ENCODE measurements around the gene BEND3. TPM values are rescaled to one million over a fixed set of nuclear protein-coding genes. Genes with fewer than 3 reads are reported as not detected.

Gene BEND3
- total RNA-seq, 1 donor from 2014 or later = 4.4 TPM

DNA sequence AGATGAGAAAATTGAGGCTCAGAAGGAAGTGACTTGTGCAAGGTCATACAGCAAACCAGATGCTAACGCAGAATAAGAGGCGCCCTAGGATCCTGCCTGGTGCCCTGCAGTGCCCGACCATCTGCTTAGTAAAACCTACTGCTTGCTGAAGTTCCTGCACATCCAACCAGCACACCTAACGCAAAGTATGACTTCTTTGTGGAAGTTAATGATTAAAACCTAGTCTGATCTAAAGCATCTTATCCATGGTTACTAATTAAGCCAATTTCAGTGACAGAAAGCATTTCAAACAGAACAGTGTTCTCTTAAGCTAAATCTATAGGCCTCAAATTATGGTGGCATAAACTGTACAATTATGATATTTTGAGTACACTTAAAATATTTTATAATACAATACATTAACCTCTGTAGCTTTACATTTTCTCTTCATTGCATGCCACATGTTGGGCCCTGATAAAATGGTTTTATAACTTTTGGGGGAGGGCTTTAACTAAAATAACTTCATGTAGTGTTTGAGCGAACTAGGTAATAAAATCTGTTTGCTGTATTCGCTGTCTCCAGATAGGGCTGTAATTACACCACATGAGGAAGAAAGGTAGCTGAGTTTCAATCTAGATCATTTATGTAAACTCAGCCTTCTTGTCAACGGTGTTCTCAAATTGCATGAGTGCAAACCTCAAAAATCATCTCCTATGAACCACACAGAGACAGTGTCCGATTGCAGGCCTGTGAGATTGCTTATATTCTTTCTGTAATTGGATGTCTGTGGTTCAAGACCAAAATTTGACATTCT, 37.5 kb upstream of the BEND3 start:
- Mint-ChIP-seq H3K4me3 (ENCODE audit: unreplicated experiment) (no peak overlapping the region), H3K36me3 (ENCODE audit: low read depth, unreplicated experiment) (no peaks in the 10 kb centered on the region), H3K9me3 (ENCODE audit: unreplicated experiment) (no peaks in the 10 kb centered on the region), H3K27me3 (ENCODE audit: low read depth, unreplicated experiment) (no peaks in the 10 kb centered on the region), H3K27ac (ENCODE audit: unreplicated experiment) (no peak overlapping the region), H3K4me1 (ENCODE audit: low read depth, unreplicated experiment) (peaks cover 3% of the 10 kb centered on the region)
- no peaks in the 10 kb centered on the region for H3K4me1 ChIP-seq (ENCODE audit: insufficient read depth, low read length)
- no peak overlapping the region for H3K27ac ChIP-seq (ENCODE audit: low read depth, low read length)
- no peak for FAIRE-seq
- no peaks in the 10 kb centered on the region for H3K36me3 ChIP-seq (ENCODE audit: insufficient read depth, low read length)
- TF ChIP-seq EZH2 (IDR thresholded peaks at IDR 0.05; ENCODE audit: insufficient read depth, low read length) (no peak), CTCF (IDR thresholded peaks at IDR 0.05; ENCODE audit: insufficient read depth, low read depth, low read length) (no peak)
- no peak overlapping the region for H3K9ac ChIP-seq (ENCODE audit: low read length)
- H3K9me3 ChIP-seq (ENCODE audit: insufficient read depth, low read depth, low read length) = no peaks in the 10 kb centered on the region
- no peak overlapping the region for H3K4me2 ChIP-seq (ENCODE audit: low read length)
- no peaks in the 10 kb centered on the region for H3K27me3 ChIP-seq (ENCODE audit: insufficient read depth, low read length)
- H4K20me1 ChIP-seq (ENCODE audit: insufficient read depth, low read length) = no peaks in the 10 kb centered on the region
- H3K4me3 ChIP-seq (ENCODE audit: insufficient read depth, low read depth, low read length) = no peak overlapping the region
- H2AFZ ChIP-seq (ENCODE audit: low read depth, low read length) = no peak overlapping the region
- peak; percentile 18 for DNase-seq (ENCODE audit: low read depth)
- H3K79me2 ChIP-seq (ENCODE audit: insufficient read depth, low read length) = no peaks in the 10 kb centered on the region

GRCh38 chr6:107144666-107145065, 29.4 kb upstream of the BEND3 start:
- no peaks in the 10 kb centered on the region for H3K36me3 ChIP-seq (ENCODE audit: insufficient read depth, low read length)
- no peak overlapping the region for H3K4me2 ChIP-seq (ENCODE audit: low read length)
- no peaks in the 10 kb centered on the region for H3K4me1 ChIP-seq (ENCODE audit: insufficient read depth, low read length)
- H3K36me3 Mint-ChIP-seq (ENCODE audit: low read depth, unreplicated experiment) = no peaks in the 10 kb centered on the region
- TF ChIP-seq CTCF (IDR thresholded peaks at IDR 0.05; ENCODE audit: insufficient read depth, low read depth, low read length) (no peak), EZH2 (IDR thresholded peaks at IDR 0.05; ENCODE audit: insufficient read depth, low read length) (no peak)
- no peak for FAIRE-seq
- H3K27ac ChIP-seq (ENCODE audit: low read depth, low read length) = no peak overlapping the region
- H3K4me3 ChIP-seq (ENCODE audit: insufficient read depth, low read depth, low read length) = no peak overlapping the region
- H3K9me3 ChIP-seq (ENCODE audit: insufficient read depth, low read depth, low read length) = no peaks in the 10 kb centered on the region
- no peak overlapping the region for H2AFZ ChIP-seq (ENCODE audit: low read depth, low read length)
- no peaks in the 10 kb centered on the region for H3K9me3 Mint-ChIP-seq (ENCODE audit: unreplicated experiment)
- H3K9ac ChIP-seq (ENCODE audit: low read length) = no peak overlapping the region
- no peaks in the 10 kb centered on the region for H3K4me1 Mint-ChIP-seq (ENCODE audit: low read depth, unreplicated experiment)
- no peak overlapping the region for H3K27ac Mint-ChIP-seq (ENCODE audit: unreplicated experiment)
- DNase-seq (ENCODE audit: low read depth) = no peak
- no peaks in the 10 kb centered on the region for H3K27me3 Mint-ChIP-seq (ENCODE audit: low read depth, unreplicated experiment)
- H3K4me3 Mint-ChIP-seq (ENCODE audit: unreplicated experiment) = no peak overlapping the region
- no peaks in the 10 kb centered on the region for H3K79me2 ChIP-seq (ENCODE audit: insufficient read depth, low read length)
- H4K20me1 ChIP-seq (ENCODE audit: insufficient read depth, low read length) = no peaks in the 10 kb centered on the region
- H3K27me3 ChIP-seq (ENCODE audit: insufficient read depth, low read length) = no peaks in the 10 kb centered on the region

DNA sequence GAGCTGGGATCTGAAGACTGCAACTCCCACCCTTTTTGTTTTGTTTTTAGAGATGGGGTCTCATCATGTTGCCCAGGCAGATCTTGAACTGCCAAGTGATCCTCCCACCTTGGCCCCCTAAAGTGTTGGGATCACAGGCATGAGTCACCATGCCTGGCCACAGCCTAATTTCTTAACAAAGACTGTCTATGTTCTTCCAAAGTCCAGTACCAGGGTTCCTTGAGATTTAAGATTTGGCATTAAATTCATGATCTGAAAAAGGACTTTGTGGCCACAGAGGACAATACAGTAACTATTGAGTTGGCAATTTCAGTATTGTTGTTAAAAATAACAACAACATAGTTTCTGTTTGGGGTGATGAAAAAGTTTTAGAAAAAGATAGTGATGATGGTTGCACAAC, 28.7 kb upstream of the BEND3 start:
- H3K27ac ChIP-seq (ENCODE audit: low read depth, low read length) = no peak overlapping the region
- H3K79me2 ChIP-seq (ENCODE audit: insufficient read depth, low read length) = no peaks in the 10 kb centered on the region
- H3K9ac ChIP-seq (ENCODE audit: low read length) = no peak overlapping the region
- no peaks in the 10 kb centered on the region for H3K36me3 Mint-ChIP-seq (ENCODE audit: low read depth, unreplicated experiment)
- no peaks in the 10 kb centered on the region for H3K36me3 ChIP-seq (ENCODE audit: insufficient read depth, low read length)
- no peaks in the 10 kb centered on the region for H3K4me1 Mint-ChIP-seq (ENCODE audit: low read depth, unreplicated experiment)
- no peak overlapping the region for H3K27ac Mint-ChIP-seq (ENCODE audit: unreplicated experiment)
- H3K4me3 ChIP-seq (ENCODE audit: insufficient read depth, low read depth, low read length) = no peak overlapping the region
- no peaks in the 10 kb centered on the region for H3K4me1 ChIP-seq (ENCODE audit: insufficient read depth, low read length)
- H3K27me3 Mint-ChIP-seq (ENCODE audit: low read depth, unreplicated experiment) = no peaks in the 10 kb centered on the region
- no peaks in the 10 kb centered on the region for H4K20me1 ChIP-seq (ENCODE audit: insufficient read depth, low read length)
- H3K4me2 ChIP-seq (ENCODE audit: low read length) = no peak overlapping the region
- no peaks in the 10 kb centered on the region for H3K9me3 Mint-ChIP-seq (ENCODE audit: unreplicated experiment)
- no peak overlapping the region for H3K4me3 Mint-ChIP-seq (ENCODE audit: unreplicated experiment)
- DNase-seq (ENCODE audit: low read depth) (no peak), FAIRE-seq (no peak)
- no peak for TF ChIP-seq CTCF (IDR thresholded peaks at IDR 0.05; ENCODE audit: insufficient read depth, low read depth, low read length)
- H3K9me3 ChIP-seq (ENCODE audit: insufficient read depth, low read depth, low read length) = no peaks in the 10 kb centered on the region
- H2AFZ ChIP-seq (ENCODE audit: low read depth, low read length) = no peak overlapping the region
- no peaks in the 10 kb centered on the region for H3K27me3 ChIP-seq (ENCODE audit: insufficient read depth, low read length)
